Subcutaneous preadipocyte (primary cell): ENCODE data around the gene COL5A1. TPM values are rescaled to one million over a fixed set of nuclear protein-coding genes. Genes with fewer than 3 reads are reported as not detected.

Source experiments
- small RNA-seq: library from RNA; depleted of rRNA; stranded (forward); fragments of <200 nt; gene quantifications from one replicate; pipeline ENCODE3, GENCODE V24; 2012
- total RNA-seq: library from RNA; depleted of rRNA; stranded (reverse); fragments of >200 nt; gene quantifications from 2 replicates; pipeline ENCODE4 v1.2.3, GENCODE V29; 2012

Gene COL5A1
- 56.7 and 79.7 TPM in 2 replicates for total RNA-seq

DNA sequence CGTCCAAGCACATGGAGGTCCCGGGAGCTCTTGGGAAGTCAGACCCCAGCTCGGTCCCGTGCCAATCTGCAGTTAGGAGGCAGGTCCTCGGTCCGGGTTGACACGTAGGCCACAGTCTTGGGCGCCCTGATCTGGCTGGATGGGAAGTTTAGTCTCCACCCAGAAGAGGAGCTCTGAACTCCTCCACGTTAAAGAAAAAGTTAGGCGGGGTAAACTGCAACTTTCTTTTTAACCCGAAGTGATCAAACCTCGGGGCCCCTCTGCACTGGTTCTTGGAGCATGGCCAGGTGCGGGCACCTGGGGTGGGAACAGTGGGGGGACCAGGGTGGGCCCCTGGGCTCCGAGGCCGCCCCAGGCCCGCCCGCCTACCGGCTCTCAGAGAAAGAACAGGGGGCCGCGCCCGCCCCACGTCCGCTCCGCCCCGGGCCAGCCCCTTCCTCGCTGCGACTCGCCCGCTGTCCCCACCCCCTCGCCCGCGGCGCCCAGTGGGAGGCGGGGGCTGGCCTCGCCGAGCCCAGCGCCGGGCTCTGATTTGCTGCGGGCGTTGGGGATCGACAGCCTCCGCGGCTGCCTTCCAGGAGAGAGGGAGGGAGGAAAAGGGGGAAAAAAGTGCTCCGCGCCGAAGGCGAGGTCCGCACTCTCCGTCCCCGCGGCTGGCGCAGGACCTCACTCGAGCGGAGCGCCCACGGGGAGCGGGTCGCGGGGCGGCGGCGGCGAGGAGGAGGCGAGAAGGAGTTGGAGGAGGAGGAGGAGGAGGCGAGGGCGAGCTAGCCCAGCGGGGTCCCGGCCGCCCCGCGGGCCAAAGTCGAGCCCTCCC, at the start of gene COL5A1:
COL5A1 (plus strand) TSS at position 631 of the 817 bp plus-strand sequence. CDS start 385 bp downstream, outside the sequence.

DNA sequence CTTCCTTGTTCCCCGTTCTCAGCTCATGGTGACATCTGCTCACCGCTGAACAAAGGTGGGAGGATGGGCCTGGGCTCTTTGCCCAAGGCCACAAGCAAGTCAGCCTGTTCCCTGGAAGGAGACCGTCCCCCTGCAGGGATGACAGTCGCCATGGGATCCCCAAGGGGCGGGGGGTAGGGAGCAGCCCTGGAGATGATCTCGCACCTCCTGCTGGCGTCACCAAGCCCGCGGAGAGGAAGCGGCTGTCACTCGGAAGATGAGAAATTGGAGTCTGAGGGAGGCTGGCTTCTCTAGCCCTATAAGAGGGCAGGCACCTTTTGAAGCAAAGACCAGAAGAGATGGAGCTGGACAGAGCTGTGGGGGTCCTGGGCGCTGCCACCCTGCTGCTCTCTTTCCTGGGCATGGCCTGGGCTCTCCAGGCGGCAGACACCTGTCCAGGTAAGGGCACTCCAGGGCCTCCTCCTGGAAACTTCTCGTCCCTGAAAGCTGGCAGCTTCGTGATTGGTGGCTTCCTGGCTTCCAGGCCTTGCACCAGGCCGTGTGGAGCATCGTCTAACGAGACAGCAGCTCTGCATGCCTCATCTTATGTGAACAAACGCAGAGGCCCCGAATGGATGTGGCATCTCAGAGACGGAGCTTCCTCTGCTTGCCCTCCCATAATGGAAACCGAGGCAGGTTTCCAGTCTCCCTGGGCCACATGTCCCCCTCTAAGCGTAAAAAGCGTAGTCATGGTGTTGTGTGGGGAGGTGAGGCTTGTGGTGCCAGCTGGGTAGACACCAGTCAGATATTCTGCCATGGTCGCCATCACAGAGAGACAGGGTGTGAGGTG, 239.1 kb downstream of the COL5A1 start, which contains the start of gene FCN2:
FCN2 (plus strand) TSS at position 327 of the 829 bp plus-strand sequence; CDS start at position 339, 12 bp downstream.

Small RNA genes lying within 50 kb of the gene (small RNA-seq; reads per million reads assigned to genes)
- not detected for gene AL603650.1
- not detected for gene MIR3689A
- not detected for gene MIR3689B
- gene MIR3689C, result not detected
- gene MIR3689D1, result not detected
- not detected for gene MIR3689D2
- gene MIR3689E, result not detected
- gene MIR3689F, result not detected

Other genes with a start within 250 kb of the COL5A1 start
- not detected in 2 replicates for gene FCN2, start 239.0 kb downstream of the COL5A1 start, total RNA-seq